K562 (cell line): ENCODE measurements around the gene RYR3. TPM values are rescaled to one million over a fixed set of nuclear protein-coding genes. Genes with fewer than 3 reads are reported as not detected.

Source experiments
- ATAC-seq: fragments of 200-7000 bp; cut with Tn5 transposase; 3 replicates; pipeline ENCODE4 v1.9.1; 2020; ENCODE audit warnings: moderate library complexity
- BruUV-seq: library from RNA; stranded (reverse); fragments of 400-500 nt; replicated peaks from 2 replicates; lab custom pipeline; 2021; lab: Mats Ljungman, UMichigan
- CTCF ChIA-PET: fragments of 300-600 bp; formaldehyde crosslinking; extraction: SDS; loops from one replicate; lab custom pipeline; 2021; ENCODE audit warnings: low intra/inter-chr PET ratio; lab: Yijun Ruan, JAX
- POLR2A ChIA-PET: fragments of 300-600, 350-650 bp; sonication (Branson Sonifier 250); formaldehyde crosslinking; extraction: SDS; loops from one replicate; lab custom pipeline; 2021; ENCODE audit warnings: antibody characterized with exemption, inconsistent platforms; lab: Yijun Ruan, JAX
- DNase-seq, 4 experiments: peaks; one replicate each; pipeline versions ENCODE4 v3.0.0 to v3.0.0-alpha.2; 2011 to 2018; ENCODE audit warnings: low spot score in 3 of 4, mixed read lengths in 3 of 4; ENCODE audit errors: extremely low read depth in 1 of 4
- FAIRE-seq: peaks from 2 replicates; lab custom pipeline; 2011; peaks lifted over from hg19 to GRCh38; lab: Jason Lieb, UNC
- H2AFZ ChIP-seq: 2 replicates; pipeline ENCODE4 v1.6.0; 2011; ENCODE audit warnings: low read depth, low read length, control low read depth, inconsistent platforms
- H3K27ac ChIP-seq: fragments of 200-600 bp; 3 replicates; pipeline ENCODE4 v1.8.0; 2011; ENCODE audit warnings: low read depth, mild to moderate bottlenecking, control low read depth, inconsistent platforms, low read length, moderate library complexity, mixed read lengths; ENCODE audit errors: extremely low read depth
- H3K27me3 ChIP-seq, 2 experiments: fragments of 300-600 bp in 1 of 2; 2 replicates in 1 of 2; 3 replicates in 1 of 2; pipeline versions ENCODE4 v1.6.0 to v1.8.0; 2011; ENCODE audit warnings: inconsistent platforms in 2 of 2, low read length in 2 of 2, mild to moderate bottlenecking in 1 of 2, mixed read lengths in 1 of 2, moderate library complexity in 1 of 2; ENCODE audit not compliant: control insufficient read depth in 2 of 2, insufficient read depth in 2 of 2
- H3K36me3 ChIP-seq: fragments of 300-600 bp; 3 replicates; pipeline ENCODE4 v1.8.0; 2011; ENCODE audit warnings: mild to moderate bottlenecking, low read length, inconsistent platforms; ENCODE audit not compliant: control insufficient read depth, insufficient read depth
- H3K4me1 ChIP-seq, 2 experiments: fragments of 200-600 bp in 1 of 2; replicated peaks in 1 of 2; 2 replicates in 1 of 2; 3 replicates in 1 of 2; pipeline versions ENCODE4 v1.5.1 to v1.8.0; 2011; ENCODE audit warnings: inconsistent platforms in 2 of 2, low read length in 2 of 2, mild to moderate bottlenecking in 1 of 2, mixed read lengths in 1 of 2, moderate library complexity in 1 of 2; ENCODE audit not compliant: control insufficient read depth in 2 of 2, insufficient read depth in 2 of 2
- H3K4me2 ChIP-seq: 2 replicates; pipeline ENCODE4 v1.6.1; 2011; ENCODE audit warnings: low read length, control low read depth, inconsistent platforms, mixed read lengths; ENCODE audit not compliant: insufficient read depth
- H3K4me3 ChIP-seq: fragments of 200-600 bp; sonication (generic), shearing (Covaris generic); 2 replicates; pipeline ENCODE4 v1.5.1; 2016; ENCODE audit warnings: control low read depth, inconsistent platforms
- H3K79me2 ChIP-seq: fragments of 200-600 bp; 3 replicates; pipeline ENCODE4 v1.8.0; 2011; ENCODE audit warnings: low read length, inconsistent platforms; ENCODE audit not compliant: control insufficient read depth, insufficient read depth
- H3K9ac ChIP-seq, 2 experiments: 2 replicates each; pipeline versions ENCODE4 v1.6.0 to v1.6.1; 2011; ENCODE audit warnings: low read depth in 2 of 2, low read length in 2 of 2, control low read depth in 1 of 2, inconsistent platforms in 1 of 2, mild to moderate bottlenecking in 1 of 2, mixed read lengths in 1 of 2; ENCODE audit not compliant: insufficient read depth in 1 of 2
- H3K9me1 ChIP-seq: one replicate; pipeline ENCODE4 v1.6.0; 2011; ENCODE audit warnings: inconsistent platforms, mild to moderate bottlenecking, low read length, moderate library complexity; ENCODE audit not compliant: control insufficient read depth, insufficient read depth
- H3K9me3 ChIP-seq: replicated peaks from 2 replicates; pipeline ENCODE4 v1.5.1; 2011; ENCODE audit warnings: low read depth, low read length, inconsistent platforms; ENCODE audit not compliant: control insufficient read depth, insufficient read depth
- H4K20me1 ChIP-seq: replicated peaks from 2 replicates; pipeline ENCODE4 v1.6.1; 2011; ENCODE audit warnings: low read length, inconsistent platforms, mixed read lengths; ENCODE audit not compliant: control insufficient read depth, insufficient read depth
- MYBL2 ChIP-seq, 2 experiments: fragments of 450-650 bp in 1 of 2; sonication (generic) in 1 of 2; formaldehyde crosslinking in 1 of 2; IDR thresholded peaks; 2 replicates each; pipeline versions ENCODE4 v1.6.1 to v1.8.1; 2017 to 2022; ENCODE audit warnings: borderline replicate concordance in 1 of 2, inconsistent platforms in 1 of 2, low read depth in 1 of 2, mild to moderate bottlenecking in 1 of 2, missing genetic modification reagents in 1 of 2, moderate library complexity in 1 of 2
- PHF8 ChIP-seq: fragments of 200-600 bp; sonication (generic); IDR thresholded peaks from 2 replicates; pipeline ENCODE4 v1.6.1; 2012; ENCODE audit warnings: mixed run types, mild to moderate bottlenecking, inconsistent platforms, low read length, moderate library complexity, borderline replicate concordance
- ZNF282 ChIP-seq: sonication (generic); formaldehyde crosslinking; IDR thresholded peaks from 2 replicates; pipeline ENCODE4 v1.8.1; 2023; ENCODE audit warnings: missing genetic modification reagents
- ZNF644 ChIP-seq: fragments of 200-800 bp; sonication (Bioruptor generic); IDR thresholded peaks from 2 replicates; pipeline ENCODE4 v1.6.1; 2016; ENCODE audit warnings: low read depth, missing genetic modification characterization, missing compliant biosample characterization
- WGBS: fragments of 100-300 bp; shearing (Covaris generic); methylation state at CpG from one replicate; pipeline ENCODE4 v1.1.6; 2016; ENCODE audit warnings: low coverage, mixed read lengths; ENCODE audit not compliant: insufficient coverage; ENCODE audit errors: missing lambda C conversion rate; 5-methylcytosine and 5-hydroxymethylcytosine counted together
- in situ Hi-C: fragments of 300-500 bp; cut with MboI; formaldehyde crosslinking; loops from 4 replicates; pipeline ENCODE4 v1.15.0; 2018; ENCODE audit warnings: inconsistent platforms, mixed read lengths
- intact Hi-C: fragments of 100-400 bp; cut with micrococcal nuclease; formaldehyde crosslinking; loops from 2 replicates; pipeline ENCODE4 v1.14.2; 2022
- polyA plus RNA-seq, 8 experiments: library from polyadenylated mRNA; depleted of rRNA in 4 of 8; stranded (reverse) in 5 of 8; unstranded in 3 of 8; fragments of >200 nt; fragmentation: Nextera tagmentation in 2 of 8; fragmentation: Illumina TruSeq in 1 of 8; extraction: Ambion mirVana in 2 of 8; extraction: Trizol in 1 of 8; gene quantifications; 2 replicates each; pipeline versions ENCODE4 v1.2.1 to v1.2.3, GENCODE V29; 2011 to 2014; ENCODE audit warnings: inconsistent platforms in 1 of 8, missing spikeins in 1 of 8
- total RNA-seq, 7 experiments: library from RNA; depleted of rRNA in 6 of 7; stranded (reverse); fragments of >200 nt in 6 of 7; fragmentation: Illumina TruSeq in 2 of 7; extraction: Trizol in 2 of 7; gene quantifications; 2 replicates each; pipeline versions ENCODE4 v1.2.1 to v1.2.3, GENCODE V29; 2011 to 2021; ENCODE audit warnings: low replicate concordance in 1 of 7
- TF ChIP-seq, protein P1 (sequence below): sonication (generic); formaldehyde crosslinking; IDR thresholded peaks from 2 replicates; pipeline ENCODE4 v1.9.0; 2022; ENCODE audit warnings: mild to moderate bottlenecking, missing genetic modification reagents

Gene RYR3
- total and polyA plus RNA-seq, 9 of the 15 experiments (the other 6 are each of a cell fraction or from before 2014, with no cell fraction given) = 0.04 TPM; not detected in 8

DNA sequence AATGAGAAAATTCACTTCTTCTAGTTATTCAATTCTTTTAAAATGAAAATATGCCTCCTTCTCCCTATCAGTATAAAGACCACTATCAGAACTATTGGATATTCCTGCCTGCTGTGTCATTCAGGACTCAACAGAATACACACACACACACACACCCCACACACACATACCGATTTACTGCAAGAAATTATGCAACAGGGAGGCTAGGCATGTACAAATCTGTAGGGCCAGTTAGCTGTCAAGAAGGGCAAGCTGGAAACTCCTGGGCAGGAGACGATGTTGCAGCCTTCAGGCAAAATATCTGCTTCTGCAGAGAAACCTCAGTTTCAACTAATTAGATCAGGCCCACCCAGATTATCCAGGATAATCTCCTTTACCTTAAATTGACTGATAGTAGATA is 13.9 kb upstream of the RYR3 start (continued):
- TF ChIP-seq PHF8 (no peak), MYBL2 (IDR thresholded peaks at IDR 0.05; ENCODE audit: low read depth) (no peak), MYBL2 (CRISPR knock-in tag; IDR thresholded peaks at IDR 0.05; ENCODE audit: borderline replicate concordance) (no peak), ZNF644 (tag) (no peak)

DNA sequence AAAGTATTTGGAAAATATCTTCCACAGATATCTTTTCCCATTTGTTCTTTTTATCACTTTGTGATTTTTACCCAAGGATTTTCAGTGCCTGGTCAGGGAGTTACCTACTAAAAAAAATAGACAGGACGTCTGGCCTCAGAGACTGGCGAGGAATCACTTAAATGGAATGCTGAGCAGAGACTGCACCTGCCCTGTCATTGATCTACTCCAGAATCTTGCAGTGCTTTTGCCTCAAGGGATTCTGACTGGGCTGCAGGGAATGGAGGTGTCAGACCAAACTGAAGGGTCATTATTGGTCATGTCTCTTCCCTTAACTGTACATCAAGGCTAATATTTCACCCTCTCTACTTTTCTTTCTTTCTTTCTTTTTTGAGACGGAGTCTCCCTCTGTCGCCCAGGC is 12.1 kb upstream of the RYR3 start:
- ATAC-seq (no peak), DNase-seq (no peak), FAIRE-seq (no peak)
- no peak overlapping the region for H3K4me2 ChIP-seq
- no peak for TF ChIP-seq ZNF282 (CRISPR knock-in tag)
- TF ChIP-seq, protein P1, sequence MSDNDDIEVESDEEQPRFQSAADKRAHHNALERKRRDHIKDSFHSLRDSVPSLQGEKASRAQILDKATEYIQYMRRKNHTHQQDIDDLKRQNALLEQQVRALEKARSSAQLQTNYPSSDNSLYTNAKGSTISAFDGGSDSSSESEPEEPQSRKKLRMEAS (CRISPR knock-in tag) = no peak
- in situ Hi-C loops = no loop called here
- BruUV-seq = no TSS peak
- no peak overlapping the region for H3K4me3 ChIP-seq
- no peak overlapping the region for H2AFZ ChIP-seq
- H3K4me1 ChIP-seq = no peaks in the 10 kb centered on the region
- intact Hi-C loops = loop anchor here (10.0 kb wide), 1 partner anchor 316 kb away; no protein-coding TSS in a partner anchor
- no peaks in the 10 kb centered on the region for H3K36me3 ChIP-seq
- WGBS = 0% methylated on average over 4 of the region's 4 CpGs
- POLR2A ChIA-PET = no interaction called here
- H3K79me2 ChIP-seq = no peaks in the 10 kb centered on the region
- no peaks in the 10 kb centered on the region for H3K9me1 ChIP-seq
- CTCF ChIA-PET = no interaction called here
- no peaks in the 10 kb centered on the region for H3K9me3 ChIP-seq
- no peak overlapping the region for H3K27ac ChIP-seq
- peaks cover 2 to 7% of the 10 kb centered on the region in 2 experiments; a peak in 2 of 5 replicates for H3K27me3 ChIP-seq
- no peaks in the 10 kb centered on the region for H4K20me1 ChIP-seq
- H3K9ac ChIP-seq = no peak overlapping the region
